HS-5 (cell line): Measurements from ENCODE around the gene ST6GALNAC4.

Experiments used
- DNase-seq: peaks from one replicate; pipeline ENCODE4 v3.0.0-alpha.2; 2012; ENCODE audit warnings: low read depth

ST6GALNAC4 gene, protein sequence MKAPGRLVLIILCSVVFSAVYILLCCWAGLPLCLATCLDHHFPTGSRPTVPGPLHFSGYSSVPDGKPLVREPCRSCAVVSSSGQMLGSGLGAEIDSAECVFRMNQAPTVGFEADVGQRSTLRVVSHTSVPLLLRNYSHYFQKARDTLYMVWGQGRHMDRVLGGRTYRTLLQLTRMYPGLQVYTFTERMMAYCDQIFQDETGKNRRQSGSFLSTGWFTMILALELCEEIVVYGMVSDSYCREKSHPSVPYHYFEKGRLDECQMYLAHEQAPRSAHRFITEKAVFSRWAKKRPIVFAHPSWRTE

DNA sequence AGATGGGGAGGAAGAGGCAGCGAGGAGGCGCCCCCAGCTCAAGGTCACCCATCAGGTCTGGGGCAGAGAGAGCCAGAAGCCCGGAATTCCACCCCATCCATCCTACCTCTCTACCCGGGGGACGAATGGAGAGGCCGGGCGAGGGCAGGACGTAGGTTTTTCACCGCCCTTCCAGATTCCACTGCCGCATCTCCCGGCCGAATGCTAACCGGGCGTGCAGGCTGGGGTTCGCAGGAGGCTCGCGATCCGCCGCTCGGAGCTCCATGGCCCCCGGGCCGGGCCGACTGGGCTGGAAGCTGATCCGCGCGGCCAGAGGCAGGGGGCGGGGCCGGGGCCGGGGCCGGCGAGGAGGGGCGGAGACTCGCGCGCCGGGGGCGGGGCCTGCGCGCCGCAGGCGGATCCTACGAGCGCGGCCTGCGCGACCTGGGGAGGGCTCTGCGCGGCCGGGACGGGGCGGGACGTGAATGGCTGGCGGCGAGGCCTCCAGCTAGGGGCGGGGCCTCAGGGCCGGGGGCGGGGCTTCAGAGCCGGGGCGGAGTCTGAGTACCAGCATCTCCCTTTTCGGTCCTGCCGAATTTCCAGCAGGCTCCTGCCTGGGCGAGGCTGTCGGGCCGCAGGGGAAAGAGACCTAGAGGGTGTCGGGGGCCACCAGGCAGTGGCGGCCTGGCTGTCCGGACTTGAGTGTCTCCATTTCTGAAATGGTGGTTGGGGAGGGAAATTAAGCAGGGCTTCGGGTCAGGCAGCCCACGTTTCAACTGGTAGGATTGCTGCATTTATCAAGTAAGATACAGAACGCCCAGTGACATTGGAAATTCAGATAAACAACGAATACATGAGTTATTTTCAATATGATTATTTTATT is at the start of gene ST6GALNAC4:
ST6GALNAC4 (minus strand) TSS at position 322 of the 862 bp plus-strand sequence. CDS start 622 bp downstream, outside the sequence.
- peak; percentile 52 for DNase-seq

DNA sequence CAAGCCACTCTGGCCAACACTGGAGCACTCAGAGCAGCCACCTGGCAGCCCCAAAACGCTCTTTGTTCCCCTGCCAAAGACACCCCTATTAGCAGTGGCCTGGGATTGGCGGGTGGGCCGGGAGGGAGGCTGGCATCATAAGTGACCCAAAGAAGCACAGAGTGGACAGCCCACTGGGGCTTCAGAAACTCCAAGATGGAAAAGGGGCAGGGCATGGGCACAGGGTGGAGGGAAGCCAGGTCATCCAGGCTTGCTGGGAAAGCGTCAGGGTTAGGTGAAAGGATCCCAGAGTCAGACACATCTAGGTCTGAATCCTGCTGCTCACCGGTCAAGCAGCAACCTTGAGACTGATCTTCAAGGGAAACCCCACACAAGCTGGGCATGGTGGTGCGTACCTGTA is 49.1 kb upstream of the ST6GALNAC4 start:
- DNase-seq = no peak

DNA sequence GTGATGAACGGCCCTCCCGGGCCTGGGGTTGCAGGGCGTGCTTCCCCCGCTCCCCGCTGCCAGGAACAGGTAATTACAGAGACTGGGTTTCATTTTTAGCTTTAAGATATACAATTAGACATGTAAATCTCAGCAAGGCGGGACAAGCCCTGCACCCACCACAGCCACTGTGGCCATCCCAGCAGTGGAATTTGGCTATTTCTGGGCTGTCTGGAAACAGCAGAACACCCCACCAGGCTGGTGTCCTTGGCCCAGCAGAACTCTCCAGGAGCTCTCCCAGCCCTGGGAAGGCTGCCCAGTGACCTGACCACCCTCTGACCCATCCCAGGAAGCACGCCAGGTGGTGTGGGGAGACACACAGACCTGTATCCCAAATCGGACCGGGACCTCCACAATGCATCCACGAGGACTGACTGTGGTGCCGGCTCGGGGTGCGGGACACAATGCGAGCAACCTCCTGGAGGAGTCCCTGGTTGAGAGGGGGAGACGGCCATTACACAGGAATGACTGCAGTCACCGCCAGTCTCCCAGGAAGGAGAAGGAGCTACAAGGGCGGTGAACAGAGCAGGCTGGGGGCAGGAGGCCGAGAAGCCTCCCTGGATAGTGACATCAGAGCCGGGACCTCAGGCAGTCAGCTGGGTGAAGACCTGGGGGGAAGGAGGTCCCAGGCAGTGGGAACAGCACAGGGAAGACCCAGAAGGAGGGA is 46.7 kb upstream of the ST6GALNAC4 start:
- no peak for DNase-seq

DNA sequence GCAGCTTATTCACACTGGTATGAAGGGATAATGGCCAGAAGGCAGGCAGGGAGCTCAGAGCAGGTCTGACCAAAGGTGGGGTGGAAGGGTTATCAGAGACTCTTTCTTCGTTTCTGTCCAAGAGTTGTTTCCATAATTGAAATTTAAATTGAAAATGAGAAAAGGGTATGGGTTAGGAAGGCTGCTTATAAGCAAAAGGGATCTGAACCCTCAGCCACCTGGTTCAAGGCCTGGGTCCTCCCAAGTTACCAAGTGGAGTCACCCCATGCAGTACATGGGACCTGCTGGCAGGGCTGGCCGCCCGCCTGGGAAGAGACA is 46.2 kb upstream of the ST6GALNAC4 start:
- DNase-seq = no peak

DNA sequence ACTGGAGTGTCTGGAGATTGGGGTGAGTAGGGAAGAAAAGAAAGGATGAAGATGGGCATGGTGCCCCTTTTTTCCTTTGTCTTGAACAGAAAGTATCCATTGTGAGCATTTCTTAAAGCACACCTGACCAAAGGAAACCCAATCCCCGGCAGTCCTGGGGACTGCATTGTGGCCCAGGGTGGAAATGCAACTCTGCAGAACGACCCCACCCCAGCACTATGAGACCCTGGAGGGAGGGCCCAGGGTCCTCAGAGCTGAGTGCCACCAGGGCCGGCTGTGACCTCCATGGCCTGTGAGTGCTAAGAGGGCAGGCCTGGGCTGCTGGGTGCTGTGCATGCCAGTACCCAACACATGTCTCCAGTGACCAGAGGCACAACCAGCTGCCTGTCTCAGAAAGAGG is 45.4 kb upstream of the ST6GALNAC4 start:
- DNase-seq = no peak

DNA sequence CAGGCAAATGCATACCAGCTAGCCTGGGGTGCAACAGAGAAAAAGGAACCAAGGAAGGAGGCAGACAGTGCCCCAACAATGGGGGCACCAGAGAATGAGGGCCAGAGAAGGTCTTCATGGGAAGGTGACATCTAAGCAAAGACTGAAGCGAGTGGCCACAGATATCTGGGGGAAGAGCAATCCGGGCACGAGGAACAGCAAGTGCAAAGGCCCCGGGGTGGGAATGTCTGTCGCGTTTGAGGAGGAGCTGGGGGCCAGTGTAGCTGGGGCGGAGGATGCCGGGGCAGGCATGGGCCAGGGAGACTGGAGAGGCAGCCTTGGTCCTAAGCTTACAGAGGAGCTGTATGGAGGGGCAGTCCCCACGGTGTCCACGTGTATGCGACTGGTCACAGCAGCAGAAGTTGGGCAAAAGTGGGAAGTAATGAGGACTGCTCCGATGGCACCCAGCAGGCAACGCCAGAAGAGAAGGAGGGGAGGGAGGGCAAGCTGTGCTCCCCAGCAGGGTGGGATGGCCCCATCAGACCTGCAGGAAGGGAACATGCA is 44.8 kb upstream of the ST6GALNAC4 start:
- no peak for DNase-seq

DNA sequence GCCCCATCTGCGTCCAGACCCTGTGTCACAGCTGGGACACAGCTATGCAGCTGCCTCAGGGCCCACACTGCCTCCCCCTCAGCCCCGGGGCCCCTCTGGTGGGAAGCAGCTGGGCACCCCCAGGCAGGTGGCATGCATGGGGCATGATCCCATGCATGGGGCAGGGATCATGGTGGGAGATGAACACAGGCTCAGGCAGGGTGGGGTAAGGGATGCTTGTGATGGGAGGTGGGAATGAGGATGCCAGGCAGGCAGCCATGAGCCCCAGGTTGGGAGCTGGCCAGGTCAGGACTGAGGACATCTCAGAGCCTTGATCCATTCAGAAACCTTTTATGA is 44.3 kb upstream of the ST6GALNAC4 start:
- DNase-seq = no peak

DNA sequence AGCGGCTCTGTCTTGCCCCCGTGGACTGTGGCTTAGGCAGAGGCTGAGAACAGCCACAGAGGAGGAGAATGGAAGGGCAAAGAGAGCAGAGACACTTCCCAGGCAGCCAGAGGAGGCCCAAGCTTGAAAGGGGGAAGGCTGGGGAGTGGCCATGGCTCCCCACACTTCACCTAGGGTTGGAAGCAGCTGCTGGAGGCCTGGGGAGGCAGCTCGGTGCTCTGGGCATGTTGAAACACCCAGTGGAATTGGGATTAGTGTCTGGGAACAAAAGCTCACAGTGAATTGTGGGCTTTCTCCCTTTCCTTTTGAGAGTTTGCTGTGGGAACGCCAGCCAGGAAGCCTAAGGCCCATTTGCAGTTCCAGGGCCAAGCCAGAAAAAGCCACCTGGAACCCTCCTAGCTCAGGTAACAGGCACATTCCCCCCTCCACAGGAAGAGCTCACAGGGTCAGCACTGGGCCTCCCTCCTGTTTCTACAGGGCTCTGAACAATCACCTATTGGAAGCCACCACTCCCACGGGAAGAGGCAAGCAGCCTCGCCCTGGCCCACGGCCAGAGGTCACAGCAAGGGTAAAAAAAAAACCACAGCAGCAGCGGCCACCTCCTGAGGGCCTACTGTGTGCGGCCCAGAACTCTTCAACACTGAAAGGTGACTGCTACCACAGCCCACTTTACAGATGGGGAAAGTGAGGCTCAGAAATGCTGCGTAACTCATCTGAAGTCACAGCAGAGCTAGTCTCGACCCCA is 43.7 kb upstream of the ST6GALNAC4 start:
- DNase-seq = no peak

DNA sequence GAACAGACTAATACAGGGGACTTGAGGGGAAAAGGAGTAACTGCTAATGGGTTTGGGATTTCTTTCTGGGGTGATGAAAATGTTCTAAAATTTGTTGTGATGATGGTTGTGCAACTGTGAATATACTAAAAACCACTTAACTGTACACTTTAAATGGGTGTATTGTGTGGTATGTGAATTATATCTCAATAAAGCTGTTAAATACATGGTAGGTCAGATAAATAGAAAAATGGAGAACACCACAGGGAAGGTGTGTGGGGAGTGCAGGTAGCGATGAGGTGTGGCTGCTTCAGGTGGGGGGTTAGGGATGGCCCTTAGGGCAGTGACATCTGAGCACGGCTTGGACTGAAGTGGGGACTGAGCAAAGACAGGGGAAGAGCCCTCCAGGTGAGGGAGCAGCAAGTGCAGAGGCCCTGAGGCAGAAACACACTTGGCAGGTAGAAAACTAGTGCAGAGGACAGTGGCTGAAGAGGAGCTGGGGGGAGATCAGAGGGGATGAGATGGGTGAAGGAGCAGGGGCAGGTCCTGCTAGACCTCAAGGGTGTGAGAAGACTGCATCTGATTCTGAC is 43.1 kb upstream of the ST6GALNAC4 start:
- no peak for DNase-seq

DNA sequence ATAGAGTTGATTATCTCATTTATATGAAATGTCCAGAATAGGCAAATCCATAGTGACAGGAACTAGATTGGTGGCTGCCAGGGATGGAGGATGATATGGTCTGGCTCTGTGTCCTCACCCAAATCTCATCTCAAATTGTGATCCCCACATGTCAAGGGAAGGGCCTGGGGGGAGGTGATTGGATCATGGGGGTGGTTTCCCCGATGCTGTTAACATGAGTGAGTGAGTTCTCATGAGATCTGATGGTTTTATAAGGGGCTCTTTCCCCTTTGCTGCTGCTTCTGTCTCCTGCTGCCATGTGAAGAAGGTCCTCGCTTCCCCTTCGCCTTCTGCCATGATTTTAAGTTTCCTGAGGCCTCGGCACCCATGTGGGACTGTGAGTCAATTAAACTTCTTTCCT is 42.6 kb upstream of the ST6GALNAC4 start:
- DNase-seq = no peak

DNA sequence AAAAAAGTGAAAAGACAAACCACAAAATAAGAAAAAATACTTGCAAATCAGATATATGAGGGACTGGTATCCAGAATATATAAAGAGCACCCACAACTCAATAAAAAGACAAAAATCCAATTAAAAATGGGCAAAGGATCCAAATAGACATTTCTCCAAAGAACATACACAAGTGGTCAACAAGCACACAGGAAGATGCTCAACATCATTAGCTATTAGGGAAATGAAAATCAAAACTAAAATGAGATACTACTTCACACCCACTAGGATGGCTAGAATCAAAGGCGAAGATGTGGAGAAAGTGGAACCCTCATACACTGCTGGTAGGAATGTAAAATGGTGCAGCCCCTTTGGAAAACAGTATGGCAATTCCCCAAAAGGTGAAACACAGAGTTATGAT is 41.9 kb upstream of the ST6GALNAC4 start:
- no peak for DNase-seq

DNA sequence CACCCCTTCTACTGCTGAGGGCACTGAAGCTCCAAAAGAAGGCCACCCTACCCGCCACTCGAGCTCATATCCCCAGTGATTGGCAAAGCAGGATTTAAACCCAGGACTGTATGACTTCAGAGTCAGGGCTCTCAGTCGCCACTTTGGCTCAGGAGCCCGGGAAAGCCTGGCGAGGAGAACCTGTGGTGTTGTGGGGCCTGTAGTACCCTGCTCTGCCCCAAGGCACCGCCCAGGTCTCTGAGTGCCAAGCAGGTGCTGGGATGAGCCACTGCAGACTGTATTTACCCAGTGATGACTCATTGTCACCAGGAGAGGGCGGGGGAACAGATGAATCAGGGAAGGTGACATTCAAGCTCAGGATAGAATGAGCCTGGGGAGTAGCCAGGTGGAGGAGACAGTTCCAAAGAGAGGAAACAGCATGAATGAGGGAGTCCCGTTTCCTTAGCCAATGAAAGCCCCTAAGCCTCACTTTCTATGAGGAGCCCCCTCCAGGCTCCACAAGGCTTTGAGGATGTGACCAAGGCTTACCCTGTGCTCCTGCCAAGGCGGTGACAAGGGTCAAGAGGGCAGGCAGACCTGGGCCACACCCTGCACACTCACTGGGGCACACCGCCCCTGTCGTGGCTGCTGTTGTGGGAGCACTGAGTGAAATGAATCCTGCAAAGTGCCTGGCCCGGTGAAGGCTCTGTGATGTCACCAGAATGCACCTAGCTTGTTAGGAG is 38.6 kb upstream of the ST6GALNAC4 start:
- DNase-seq = no peak

DNA sequence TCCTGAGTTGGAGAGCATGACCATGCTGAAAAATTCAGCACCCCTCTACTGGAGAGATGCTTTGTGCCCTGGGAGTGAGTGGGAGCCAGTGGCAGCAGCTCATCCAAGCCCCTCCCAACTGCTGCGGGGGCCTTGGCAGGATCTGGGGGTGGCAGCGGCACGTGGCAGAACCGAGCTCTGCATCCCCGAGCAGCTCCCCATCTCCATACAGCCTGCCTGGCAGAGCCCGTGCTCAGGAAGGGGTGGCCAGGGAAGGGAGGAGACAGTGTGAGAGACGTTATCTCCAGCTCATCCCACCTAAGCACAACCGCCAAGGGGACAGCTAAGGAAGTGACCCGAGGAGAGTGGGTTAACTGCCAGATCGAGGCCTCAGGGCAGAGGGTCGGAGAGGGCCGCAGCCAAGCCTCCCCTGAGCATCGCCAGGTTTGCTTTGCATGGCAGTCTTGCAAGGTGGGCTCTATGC is 38.0 kb upstream of the ST6GALNAC4 start:
- no peak for DNase-seq

DNA sequence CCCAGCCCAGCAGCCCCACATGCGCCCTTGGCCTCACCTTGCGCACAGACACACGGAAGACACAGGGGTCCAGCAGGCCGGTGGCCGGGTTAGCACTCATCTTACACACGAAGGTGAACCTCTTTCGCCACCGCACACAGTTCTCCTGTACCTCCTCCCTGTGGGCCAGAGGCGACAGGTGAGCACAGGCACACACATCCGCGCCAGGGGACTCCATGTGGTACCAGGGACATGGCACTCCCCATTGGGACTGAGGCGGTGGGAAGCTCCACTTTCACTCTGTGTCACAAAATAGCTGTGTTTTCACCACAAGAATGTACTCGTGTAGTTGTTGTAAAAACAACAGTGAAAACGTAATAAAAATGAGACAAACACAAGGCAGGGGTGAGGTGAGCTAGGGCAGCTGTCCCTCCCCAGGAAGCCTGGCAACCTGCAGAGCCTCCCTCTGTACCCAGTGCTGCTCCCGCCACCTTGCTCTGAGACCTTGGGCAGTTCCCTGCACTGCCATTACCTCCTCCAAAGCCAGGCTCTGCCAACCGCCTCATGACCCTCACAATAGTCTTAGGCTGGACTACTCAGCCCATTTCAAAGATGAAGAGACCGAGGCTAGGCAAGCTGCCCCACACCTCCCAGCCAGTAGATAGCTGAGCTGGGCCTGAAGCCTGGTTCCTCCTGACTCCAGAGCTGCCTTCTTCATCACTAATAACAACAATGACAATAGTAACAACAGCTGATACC is 37.1 kb upstream of the ST6GALNAC4 start:
- no peak for DNase-seq

DNA sequence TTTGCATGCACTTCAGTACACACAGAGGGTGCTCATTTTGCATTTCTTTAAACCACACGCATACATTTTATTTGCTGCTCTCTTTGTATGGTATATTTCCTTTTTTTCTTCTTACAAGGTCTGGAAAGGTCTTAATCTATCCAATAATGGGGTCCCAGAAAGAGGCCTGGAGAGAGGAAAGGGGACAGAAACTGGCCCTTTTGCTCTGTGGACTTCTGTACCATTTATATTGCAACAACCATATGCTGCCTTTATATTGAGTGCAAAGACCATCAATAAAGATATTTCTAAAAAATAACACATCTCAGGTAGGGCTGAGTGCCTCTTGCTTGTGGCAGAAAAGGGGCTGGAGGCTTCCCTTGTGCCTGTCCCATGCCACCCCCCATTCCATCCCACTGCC is 36.3 kb upstream of the ST6GALNAC4 start:
- DNase-seq = no peak

DNA sequence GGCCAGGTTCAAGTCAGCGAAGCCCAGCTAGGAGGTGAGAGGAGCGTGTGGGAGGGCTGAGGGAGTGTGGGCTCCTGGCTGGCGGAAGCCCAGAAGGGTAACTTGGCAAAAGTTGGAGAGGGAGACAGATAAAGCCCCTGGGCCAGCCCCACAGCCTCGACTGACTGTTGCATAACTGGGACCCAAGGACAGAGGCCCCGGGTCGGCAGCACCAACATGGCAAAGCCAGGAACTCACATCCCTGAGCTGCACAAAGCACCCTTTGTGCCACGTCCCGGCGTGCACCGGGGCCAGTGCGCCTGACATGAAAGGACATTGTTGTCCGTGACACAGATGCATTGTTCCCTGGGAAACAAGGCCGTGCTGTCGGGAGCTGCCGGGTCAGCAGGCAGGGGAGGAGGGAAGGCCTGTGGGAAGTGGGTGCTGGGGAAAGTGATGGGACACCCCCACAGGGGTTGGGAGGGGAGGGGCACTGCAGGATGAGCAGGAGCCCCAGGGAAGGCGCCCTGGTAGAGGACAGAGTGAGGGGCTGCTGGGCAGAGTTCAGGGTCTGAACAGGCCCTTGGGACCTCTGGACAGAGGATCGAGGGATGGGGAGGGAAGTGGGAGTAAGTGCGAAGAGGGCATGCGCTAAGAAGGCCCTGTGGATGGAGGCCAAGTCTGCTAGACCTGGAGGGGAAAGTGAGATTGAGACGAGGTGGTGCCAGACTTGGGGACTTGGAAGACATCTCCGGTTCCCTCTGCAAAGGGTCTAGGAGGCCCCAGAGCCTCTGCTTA is 33.9 kb upstream of the ST6GALNAC4 start:
- no peak for DNase-seq

DNA sequence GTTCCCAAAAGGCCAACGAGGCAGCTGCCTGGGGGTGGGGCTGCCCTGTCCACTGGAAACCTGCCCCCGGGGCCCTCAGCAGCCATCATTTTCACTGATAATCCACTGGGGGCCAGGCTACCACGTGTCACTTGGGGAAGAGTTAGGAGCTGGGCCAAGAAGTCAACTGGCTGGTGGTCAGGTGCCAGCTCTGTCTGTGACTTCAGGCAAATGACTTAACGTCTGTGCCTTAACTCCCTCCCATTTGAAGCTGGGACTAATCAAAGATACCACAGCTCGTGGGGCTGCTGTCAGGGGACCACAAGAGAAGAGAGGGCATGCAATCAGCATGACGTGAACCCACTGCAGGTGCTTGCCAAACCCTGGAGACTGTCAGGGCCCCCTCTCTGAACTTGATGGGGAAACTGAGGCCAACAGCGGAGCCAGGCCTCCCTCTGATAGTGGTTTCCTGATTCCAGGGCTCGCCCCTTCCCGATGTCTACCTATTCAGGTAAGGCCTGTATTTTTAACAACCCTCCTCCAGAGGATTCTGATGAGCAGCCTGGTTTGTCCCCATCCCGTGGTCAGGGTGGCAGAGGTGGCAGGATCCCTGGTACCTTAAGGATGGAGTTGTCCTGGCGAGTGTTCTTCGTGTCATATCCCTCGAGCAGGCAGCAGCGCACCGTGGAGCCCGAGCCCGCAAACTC is 33.1 kb upstream of the ST6GALNAC4 start:
- no peak for DNase-seq

DNA sequence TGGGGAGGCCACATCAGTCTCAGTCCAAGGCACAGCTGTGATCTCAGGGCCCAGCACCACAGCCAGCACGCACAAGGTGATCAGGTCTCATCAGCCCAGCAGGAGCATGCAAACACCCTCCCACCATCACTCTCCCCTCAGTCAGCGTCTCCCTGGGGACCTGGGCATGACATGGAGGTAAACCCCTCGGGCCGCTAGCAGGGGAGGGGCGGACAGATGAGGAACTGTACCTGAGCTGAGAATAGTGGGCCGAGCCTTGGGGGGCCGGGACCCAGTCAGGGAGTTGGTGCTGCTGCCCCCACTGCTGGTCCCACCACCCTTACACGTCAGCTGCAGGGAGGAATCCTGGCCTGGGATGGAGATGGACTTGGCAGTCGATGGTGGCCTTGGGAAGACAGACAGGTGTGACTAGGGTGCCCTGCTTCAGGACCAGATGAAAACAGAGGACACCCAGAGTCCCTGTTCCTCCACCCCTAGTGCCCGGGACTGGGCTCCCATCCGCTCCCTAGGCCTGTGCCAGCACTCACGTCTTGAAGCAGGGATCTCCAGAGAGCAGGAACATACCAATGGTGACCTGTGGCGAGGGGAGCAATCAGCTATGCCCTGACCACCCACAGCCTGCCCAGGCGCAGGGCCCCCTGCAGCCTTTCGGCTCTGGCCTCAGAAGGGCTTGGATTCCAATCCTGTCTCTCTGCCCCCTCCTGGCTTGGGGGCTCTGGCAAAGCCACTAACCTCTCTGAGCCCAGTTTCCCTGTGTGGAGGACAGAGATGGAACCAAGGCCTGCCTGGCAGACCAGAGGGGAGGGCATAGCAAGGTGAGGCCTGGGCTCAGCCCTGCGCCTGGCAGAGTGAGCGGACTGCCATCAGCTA is 31.2 kb upstream of the ST6GALNAC4 start:
- DNase-seq = no peak
